Fibroblast of gingiva (primary cell): ENCODE results near the gene ERBB4.
"Not testable (repeated sequence)": the region's sequence is repeated elsewhere in the genome, so short reads cannot be mapped to it uniquely, and the experiment has no call there.

Experiments
- DNase-seq: peaks from one replicate; pipeline ENCODE4 v3.0.0-alpha.2; 2011; ENCODE audit warnings: low read depth

The ERBB4 gene

GRCh38 chr2:212145121-212145520 lies 393.5 kb downstream of the ERBB4 start:
- peak; percentile 41 for DNase-seq

- no peak for DNase-seq
Measured at GRCh38 chr2:212142631-212143030, 396.0 kb downstream of the ERBB4 start.

DNA sequence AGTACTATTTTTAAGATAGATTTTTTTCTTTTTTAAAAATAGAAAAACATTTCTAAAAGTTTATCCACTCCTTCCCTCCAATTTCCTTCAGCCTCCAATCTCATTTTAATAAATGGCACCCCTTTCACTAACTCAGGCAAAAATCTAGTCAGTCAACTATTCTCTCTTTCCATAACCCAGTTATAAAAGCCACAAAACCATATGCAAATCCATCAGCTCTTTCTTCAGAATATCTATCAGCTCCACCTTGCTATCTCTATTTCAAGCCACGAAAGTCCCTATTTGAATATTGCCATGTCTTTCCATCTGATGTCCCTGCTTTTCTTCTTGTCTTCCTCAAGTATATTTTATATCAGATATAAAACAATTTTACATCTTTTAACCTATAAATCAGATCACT lies 397.1 kb downstream of the ERBB4 start:
- no peak for DNase-seq

DNA sequence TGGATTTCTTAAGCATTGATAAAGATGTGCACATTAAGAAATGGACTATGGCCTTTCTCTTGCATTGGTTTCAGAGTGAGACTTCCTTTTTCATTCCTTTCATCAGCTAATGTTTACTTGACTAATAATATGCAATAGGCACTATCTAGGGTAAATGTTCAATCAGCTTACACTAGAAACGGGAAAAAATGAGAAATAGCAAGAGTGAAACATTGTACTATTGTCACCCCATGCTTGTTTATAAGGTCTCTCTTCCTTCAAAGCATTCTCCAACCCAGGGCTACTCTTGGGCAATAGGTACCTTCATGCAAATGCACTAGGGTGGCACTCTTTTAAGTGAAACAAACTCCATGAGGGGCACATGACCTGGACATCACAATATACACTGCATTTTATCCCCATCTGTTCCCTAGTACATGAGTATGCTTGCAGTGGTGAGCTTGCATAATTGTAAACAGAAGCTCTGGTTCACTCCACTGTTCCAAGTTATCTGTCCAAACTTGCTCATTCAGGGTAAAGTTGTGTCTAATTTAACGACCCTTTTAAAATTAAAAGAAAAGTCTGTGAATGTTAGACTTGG lies 402.3 kb downstream of the ERBB4 start:
- DNase-seq, result peak; percentile 34

DNA sequence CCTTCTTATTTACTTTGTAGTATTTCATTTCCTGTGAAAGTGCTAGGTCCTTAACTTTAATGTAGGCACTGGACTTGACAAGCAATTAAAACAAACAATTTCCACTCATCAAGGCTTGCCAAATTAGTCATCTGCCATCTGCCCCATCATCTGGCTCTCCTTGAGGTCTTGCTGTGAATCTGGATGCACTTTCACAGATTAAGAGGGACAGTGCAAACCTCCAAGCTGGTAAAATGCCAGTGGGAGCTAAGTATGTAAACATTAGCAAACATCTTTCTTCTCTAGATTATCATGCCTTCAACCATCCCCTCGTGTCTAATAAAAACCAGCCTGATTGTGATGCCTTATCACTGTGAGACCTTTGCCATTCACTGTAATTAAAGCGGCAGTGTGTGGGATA lies 402.9 kb downstream of the ERBB4 start:
- peak; percentile 77 for DNase-seq

DNA sequence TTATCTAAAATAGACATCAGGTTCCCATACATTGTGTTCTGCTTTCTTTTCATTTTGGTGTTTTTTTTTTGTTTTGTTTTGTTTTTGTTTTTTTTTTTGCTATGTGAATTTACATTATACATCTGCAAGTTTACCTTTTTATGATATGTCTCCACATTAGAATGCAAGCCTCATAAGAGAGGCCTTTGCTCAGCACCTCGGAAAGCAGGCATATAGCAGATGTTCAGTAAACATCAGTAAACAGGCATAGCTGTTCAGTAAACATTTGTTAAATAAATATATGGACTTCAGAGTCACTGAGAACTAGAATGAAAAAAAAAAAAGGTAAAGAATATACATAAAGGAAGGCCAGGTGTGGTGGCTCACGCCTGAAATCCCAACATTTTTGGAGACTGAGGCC lies 405.3 kb downstream of the ERBB4 start:
- no peak for DNase-seq

DNA sequence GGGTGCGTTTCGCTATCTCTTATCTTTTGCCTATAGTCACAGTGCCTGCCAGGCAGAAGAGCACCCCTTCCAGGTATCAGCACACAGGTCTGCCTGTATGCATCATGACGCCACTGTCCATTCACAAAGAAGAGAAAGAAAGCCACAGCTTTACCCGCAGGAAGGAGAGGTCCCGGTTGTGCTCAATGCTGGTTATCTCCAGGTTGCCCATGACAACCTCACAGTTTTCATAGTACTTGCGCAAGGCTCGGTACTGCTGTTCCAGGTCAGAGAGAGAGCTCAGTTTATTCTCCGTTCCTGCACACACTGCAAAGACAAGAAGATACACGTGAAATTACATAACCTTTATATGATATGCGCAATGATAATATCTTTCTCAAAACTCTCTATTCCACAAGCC lies 414.0 kb downstream of the ERBB4 start:
- no peak for DNase-seq

- no peak for DNase-seq
Measured at GRCh38 chr2:212119591-212119990, 419.0 kb downstream of the ERBB4 start.

DNA sequence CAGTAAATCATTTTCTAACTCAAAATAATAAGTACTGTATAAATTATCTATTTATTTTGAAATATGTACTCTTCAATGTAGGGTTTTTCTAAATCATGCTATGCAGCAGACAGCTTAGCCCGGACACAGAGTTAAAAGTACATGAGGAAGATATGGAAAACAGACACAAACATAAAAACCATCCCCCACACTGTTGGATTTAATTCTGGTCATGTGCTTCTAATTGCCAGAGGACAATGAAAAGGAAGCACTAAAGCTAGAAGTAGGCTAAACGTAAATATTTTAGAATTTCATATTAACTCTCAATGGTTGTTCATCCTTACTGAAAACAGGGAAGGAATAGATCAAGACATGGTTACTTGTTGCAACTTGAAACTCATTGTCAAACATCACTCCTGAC lies 420.7 kb downstream of the ERBB4 start:
- DNase-seq, result no peak

- DNase-seq, result no peak
Measured at GRCh38 chr2:212114489-212114888, 424.1 kb downstream of the ERBB4 start.

GRCh38 chr2:212112401-212112800 lies 426.2 kb downstream of the ERBB4 start:
- no peak for DNase-seq

DNA sequence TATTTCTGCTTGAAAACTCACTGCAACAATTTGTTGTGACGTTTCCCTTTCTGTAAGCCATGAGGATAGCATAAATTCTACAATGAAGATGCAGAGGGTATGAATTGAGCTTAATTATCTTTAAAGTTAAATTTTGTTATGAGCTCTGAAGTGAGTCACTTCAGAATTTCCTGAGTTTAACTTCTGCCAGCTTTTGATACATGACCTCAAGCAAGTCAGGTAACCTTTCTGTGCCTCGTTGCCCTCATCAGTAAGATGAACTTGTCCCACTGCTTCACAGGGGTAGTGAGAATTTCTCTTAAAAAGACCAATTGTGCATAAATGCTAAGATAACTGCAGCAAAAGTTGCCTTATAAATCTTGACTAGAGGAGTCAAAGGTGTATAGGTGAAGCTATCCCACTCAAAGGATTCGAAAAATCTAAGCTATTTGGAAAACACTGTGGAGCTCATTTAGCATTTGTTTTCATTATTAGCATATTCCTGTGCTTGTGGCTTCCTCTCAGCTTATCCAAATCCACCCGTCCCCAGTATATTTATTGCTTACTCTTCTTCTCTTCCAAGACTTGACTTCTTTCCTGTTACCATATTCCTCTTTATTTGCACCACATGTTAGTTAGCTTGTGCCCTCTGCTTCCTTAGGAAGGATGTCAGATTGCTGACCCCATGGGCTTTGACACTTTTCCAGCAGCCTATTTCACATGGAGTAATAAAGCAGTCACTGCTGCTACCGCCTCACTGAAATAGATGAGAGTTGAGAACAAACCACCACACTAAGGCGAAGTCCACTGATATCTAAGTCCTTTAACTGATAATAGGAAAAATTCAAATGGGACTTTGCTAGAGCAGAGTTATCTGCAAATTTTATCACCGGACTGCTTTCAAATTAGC lies 428.6 kb downstream of the ERBB4 start:
- DNase-seq, result no peak

DNA sequence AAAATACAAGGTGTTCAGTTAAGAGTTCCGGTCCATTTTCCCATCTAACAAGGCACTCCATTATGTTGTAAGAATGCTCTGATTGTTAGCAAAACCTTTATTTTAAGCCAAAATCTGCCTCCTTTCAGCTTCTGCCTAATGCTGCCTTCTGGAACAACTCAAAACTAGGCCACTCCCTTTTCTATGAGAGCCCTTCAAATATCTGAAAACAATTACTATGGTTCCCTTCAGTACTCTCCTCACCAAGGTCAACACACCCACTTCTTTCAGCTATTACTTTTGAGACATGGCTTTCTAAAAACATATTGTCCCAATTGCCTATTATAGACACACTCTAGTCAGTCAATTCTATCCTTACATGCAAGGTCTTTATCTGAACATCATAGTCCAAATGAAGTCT lies 429.4 kb downstream of the ERBB4 start:
- DNase-seq, result no peak

DNA sequence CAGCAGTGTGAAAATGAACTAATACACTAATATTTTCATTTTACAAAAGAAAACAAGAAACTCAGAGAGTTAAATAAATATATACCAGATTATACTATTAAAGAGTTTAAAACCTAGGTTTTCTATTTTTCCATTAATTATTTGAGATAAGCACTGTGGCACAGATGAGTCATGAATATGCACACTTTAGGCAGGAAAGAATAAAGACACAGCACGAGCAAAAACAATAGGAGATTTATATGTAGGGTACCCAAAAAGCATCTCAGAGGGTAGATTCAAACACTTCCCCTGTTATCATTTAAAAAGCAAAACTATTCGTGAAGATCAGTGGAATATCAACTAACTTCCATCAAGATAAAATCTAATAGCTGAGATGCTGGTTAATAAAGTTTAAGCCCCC lies 430.6 kb downstream of the ERBB4 start:
- DNase-seq, result no peak

GRCh38 chr2:212107014-212107413 lies 431.6 kb downstream of the ERBB4 start:
- no peak for DNase-seq

DNA sequence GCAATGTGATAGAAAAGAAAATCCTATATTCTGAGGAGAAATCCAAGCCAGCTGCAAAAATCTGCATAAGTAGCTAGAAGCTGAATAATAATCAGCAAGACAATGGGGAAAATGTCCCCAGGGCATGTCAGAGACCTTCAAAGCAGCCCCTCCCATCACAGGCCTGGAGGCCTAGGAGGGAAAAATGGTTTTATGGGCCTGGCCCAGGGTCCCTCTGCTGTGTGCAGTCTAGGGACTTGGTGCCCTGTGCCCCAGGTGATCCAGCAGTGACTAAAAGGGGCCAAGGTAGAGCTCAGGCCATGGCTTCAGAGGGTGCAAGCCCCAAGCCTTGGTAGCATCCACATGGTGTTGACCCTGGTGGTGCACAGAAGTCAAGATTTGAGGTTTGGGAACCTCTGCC lies 432.1 kb downstream of the ERBB4 start:
- not testable (repeated sequence) for DNase-seq

GRCh38 chr2:212099658-212100057 lies 438.9 kb downstream of the ERBB4 start:
- no peak for DNase-seq

- DNase-seq, result no peak
Measured at GRCh38 chr2:212098966-212099365, 439.6 kb downstream of the ERBB4 start.

GRCh38 chr2:212097001-212097400 lies 441.6 kb downstream of the ERBB4 start:
- DNase-seq, result no peak

DNA sequence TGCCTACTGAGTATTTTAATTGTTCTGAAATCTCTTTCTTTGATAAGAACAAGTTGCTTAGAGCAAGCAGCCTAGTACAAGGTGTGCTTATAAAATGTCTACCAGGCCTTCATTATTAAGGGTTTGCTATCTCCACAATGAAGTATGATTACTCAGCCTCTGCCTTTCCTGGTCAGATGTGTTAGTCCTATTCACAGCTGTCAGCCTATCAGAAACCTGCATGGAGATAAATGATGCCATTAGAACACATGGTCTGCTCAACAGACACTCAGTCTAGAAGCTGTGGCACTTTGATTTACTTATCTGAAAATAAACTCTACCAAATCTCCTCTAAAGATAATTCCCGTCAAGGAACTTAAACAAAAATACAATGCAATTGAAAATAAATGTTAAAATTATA lies 448.7 kb downstream of the ERBB4 start:
- no peak for DNase-seq

- DNase-seq, result no peak
Measured at GRCh38 chr2:212088353-212088752, 450.2 kb downstream of the ERBB4 start.

GRCh38 chr2:212083492-212083891 lies 455.1 kb downstream of the ERBB4 start:
- no peak for DNase-seq

- DNase-seq, result no peak
Measured at GRCh38 chr2:212078103-212078502, 460.5 kb downstream of the ERBB4 start.

DNA sequence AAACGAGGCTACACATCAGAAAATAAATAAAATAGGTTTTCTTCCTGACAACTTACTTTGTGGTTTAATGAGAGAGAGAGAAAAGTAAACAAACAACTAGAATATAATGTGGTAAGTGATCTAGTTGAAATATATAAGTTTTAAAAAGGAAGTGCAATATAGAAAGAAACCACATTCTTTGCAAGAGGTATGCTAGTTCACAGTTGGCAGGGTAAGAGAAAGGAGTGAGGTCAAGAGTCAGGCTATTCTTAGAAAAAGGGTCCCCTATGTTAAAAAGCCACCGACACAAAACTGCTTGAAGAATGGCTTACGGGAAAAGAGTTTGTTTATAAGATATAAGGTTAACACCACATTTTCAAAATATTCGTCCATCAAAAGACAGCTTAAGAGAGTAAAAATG lies 462.1 kb downstream of the ERBB4 start:
- no peak for DNase-seq
